Fibroblast of lung (primary cell): Measurements from ENCODE around the gene AGXT. TPM values are rescaled to one million over a fixed set of nuclear protein-coding genes. Genes with fewer than 3 reads are reported as not detected.

Source experiments
- DNase-seq, 2 donors: peaks; one replicate each; pipeline versions ENCODE4 v3.0.0 to v3.0.0-alpha.2; 2010; ENCODE audit warnings: low read depth in 2 of 2
- H2AFZ ChIP-seq: 2 replicates; pipeline ENCODE4 v1.5.1; 2012; ENCODE audit warnings: low read length, control low read depth, inconsistent platforms
- H3K27ac ChIP-seq: 2 replicates; pipeline ENCODE4 v1.5.1; 2011; ENCODE audit warnings: low read length, control low read depth; ENCODE audit not compliant: insufficient read depth
- H3K27me3 ChIP-seq: 2 replicates; pipeline ENCODE4 v1.5.1; 2011; ENCODE audit warnings: mild to moderate bottlenecking, low read length; ENCODE audit not compliant: control insufficient read depth, insufficient read depth
- H3K36me3 ChIP-seq: 2 replicates; pipeline ENCODE4 v1.5.1; 2011; ENCODE audit warnings: low read length; ENCODE audit not compliant: control insufficient read depth, insufficient read depth
- H3K4me1 ChIP-seq: 2 replicates; pipeline ENCODE4 v1.5.1; 2011; ENCODE audit warnings: low read length; ENCODE audit not compliant: control insufficient read depth, insufficient read depth; ENCODE audit errors: extremely low read depth
- H3K4me2 ChIP-seq: 2 replicates; pipeline ENCODE4 v1.5.1; 2011; ENCODE audit warnings: low read length, control low read depth; ENCODE audit not compliant: insufficient read depth; ENCODE audit errors: extremely low read depth
- H3K4me3 ChIP-seq, 4 experiments: fragments of 200-600 bp in 1 of 4; sonication (generic) in 1 of 4; replicated peaks in 1 of 4; 2 replicates each; pipeline ENCODE4 v1.5.1; 2011 to 2016; ENCODE audit warnings: low read length in 4 of 4, low read depth in 3 of 4, mild to moderate bottlenecking in 3 of 4, control low read depth in 2 of 4, inconsistent platforms in 1 of 4, mixed read lengths in 1 of 4; ENCODE audit not compliant: insufficient read depth in 1 of 4; ENCODE audit errors: control extremely low read depth in 1 of 4
- H3K79me2 ChIP-seq: 2 replicates; pipeline ENCODE4 v1.5.1; 2012; ENCODE audit warnings: mild to moderate bottlenecking, low read length, inconsistent platforms; ENCODE audit not compliant: control insufficient read depth, insufficient read depth
- H3K9ac ChIP-seq: 2 replicates; pipeline ENCODE4 v1.5.1; 2011; ENCODE audit warnings: mild to moderate bottlenecking, low read length, control low read depth; ENCODE audit not compliant: insufficient read depth
- H3K9me3 ChIP-seq: 2 replicates; pipeline ENCODE4 v1.5.1; 2012; ENCODE audit warnings: low read depth, low read length; ENCODE audit not compliant: control insufficient read depth, insufficient read depth
- H4K20me1 ChIP-seq: 2 replicates; pipeline ENCODE4 v1.5.1; 2011; ENCODE audit warnings: low read length; ENCODE audit not compliant: control insufficient read depth, insufficient read depth; ENCODE audit errors: extremely low read depth
- EZH2 ChIP-seq: IDR thresholded peaks from 2 replicates; pipeline ENCODE4 v1.5.1; 2012; ENCODE audit warnings: low read length, control low read depth, mild to moderate bottlenecking; ENCODE audit errors: missing control alignments
- polyA plus RNA-seq, 2 donors: library from polyadenylated mRNA; depleted of rRNA in 1 of 2; stranded (reverse) in 1 of 2; unstranded in 1 of 2; fragments of >200 nt; gene quantifications; 2 replicates each; pipeline ENCODE4 v1.2.1, GENCODE V29; 2011 to 2012; ENCODE audit warnings: missing spikeins in 1 of 2
- total RNA-seq: library from RNA; depleted of rRNA; stranded (reverse); fragments of >200 nt; gene quantifications from 2 replicates; pipeline ENCODE4 v1.2.1, GENCODE V29; 2014
- TF ChIP-seq, protein P1 (sequence below), 2 donors: IDR thresholded peaks in 1 of 2; conservative IDR thresholded peaks in 1 of 2; 1 replicate in 1 of 2; 2 replicates in 1 of 2; pipeline ENCODE4 v1.5.1; 2011 to 2012; ENCODE audit warnings: low read length in 2 of 2, control low read depth in 1 of 2, inconsistent platforms in 1 of 2, low read depth in 1 of 2, mild to moderate bottlenecking in 1 of 2

AGXT gene
- total and polyA plus RNA-seq, 2 donors (not counting 1 experiment from before 2014, with no cell fraction given), result not detected

DNA sequence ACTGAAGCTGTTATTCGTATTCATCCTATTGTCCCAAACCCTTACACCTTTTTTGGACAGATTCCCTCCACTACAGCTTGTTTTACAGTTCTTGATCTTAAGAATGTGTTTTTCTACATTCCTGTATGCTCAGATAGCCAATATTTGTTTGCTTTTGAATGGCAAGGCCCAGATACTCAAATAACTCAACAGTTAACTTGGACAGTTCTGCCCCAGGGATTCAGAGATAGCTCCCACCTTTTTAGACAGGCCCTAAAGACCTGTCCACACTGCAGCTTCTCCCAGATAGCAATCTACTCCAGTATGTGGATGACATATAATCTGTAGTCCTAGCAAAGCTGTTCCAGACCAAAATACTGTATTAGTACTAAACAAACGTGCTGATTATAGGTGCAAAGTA, 7.1 kb upstream of the AGXT start:
- H3K4me3 ChIP-seq, result no peak overlapping the region
- no peak overlapping the region for H3K9ac ChIP-seq
- no peak for DNase-seq
- no peak overlapping the region for H3K4me2 ChIP-seq
- H2AFZ ChIP-seq, result no peak overlapping the region
- no peaks in the 10 kb centered on the region for H4K20me1 ChIP-seq
- TF ChIP-seq, protein P1, sequence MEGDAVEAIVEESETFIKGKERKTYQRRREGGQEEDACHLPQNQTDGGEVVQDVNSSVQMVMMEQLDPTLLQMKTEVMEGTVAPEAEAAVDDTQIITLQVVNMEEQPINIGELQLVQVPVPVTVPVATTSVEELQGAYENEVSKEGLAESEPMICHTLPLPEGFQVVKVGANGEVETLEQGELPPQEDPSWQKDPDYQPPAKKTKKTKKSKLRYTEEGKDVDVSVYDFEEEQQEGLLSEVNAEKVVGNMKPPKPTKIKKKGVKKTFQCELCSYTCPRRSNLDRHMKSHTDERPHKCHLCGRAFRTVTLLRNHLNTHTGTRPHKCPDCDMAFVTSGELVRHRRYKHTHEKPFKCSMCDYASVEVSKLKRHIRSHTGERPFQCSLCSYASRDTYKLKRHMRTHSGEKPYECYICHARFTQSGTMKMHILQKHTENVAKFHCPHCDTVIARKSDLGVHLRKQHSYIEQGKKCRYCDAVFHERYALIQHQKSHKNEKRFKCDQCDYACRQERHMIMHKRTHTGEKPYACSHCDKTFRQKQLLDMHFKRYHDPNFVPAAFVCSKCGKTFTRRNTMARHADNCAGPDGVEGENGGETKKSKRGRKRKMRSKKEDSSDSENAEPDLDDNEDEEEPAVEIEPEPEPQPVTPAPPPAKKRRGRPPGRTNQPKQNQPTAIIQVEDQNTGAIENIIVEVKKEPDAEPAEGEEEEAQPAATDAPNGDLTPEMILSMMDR (conservative IDR thresholded peaks at IDR 0.05 in 1 of 2, IDR thresholded peaks at IDR 0.05 in 1 of 2; ENCODE audit: low read depth in 1 of 2, low read length in 2 of 2), result no peak
- no peak for TF ChIP-seq EZH2
- H3K4me1 ChIP-seq, result no peaks in the 10 kb centered on the region
- no peaks in the 10 kb centered on the region for H3K9me3 ChIP-seq
- no peaks in the 10 kb centered on the region for H3K36me3 ChIP-seq
- H3K27ac ChIP-seq, result no peak overlapping the region
- peaks cover 9% of the 10 kb centered on the region for H3K27me3 ChIP-seq
- H3K79me2 ChIP-seq, result no peaks in the 10 kb centered on the region

DNA sequence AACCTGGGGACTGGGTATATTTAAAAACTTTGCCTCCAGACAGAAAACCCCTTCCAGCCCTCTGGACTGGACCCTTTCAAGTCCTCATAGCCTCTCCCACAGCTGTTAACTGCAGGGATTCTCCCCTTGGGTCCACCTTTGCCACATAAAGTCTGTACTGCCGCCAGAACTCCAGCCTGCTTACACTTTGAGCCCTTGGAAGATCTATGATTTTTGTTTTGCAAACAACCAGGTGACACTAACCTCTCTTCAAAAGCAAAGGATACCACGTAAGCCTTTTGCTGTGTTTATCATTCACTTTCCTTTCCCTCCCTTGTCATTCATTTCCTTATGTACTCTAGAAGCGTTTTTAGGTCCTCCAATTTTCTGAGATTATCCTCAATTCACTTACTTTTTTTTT, 4.1 kb upstream of the AGXT start:
- no peaks in the 10 kb centered on the region for H3K9me3 ChIP-seq
- no peak overlapping the region for H3K4me2 ChIP-seq
- H3K9ac ChIP-seq, result no peak overlapping the region
- H3K27me3 ChIP-seq, result peaks cover 9% of the 10 kb centered on the region
- H3K36me3 ChIP-seq, result no peaks in the 10 kb centered on the region
- TF ChIP-seq EZH2, result no peak
- TF ChIP-seq, protein P1 (conservative IDR thresholded peaks at IDR 0.05 in 1 of 2, IDR thresholded peaks at IDR 0.05 in 1 of 2; ENCODE audit: low read depth in 1 of 2, low read length in 2 of 2), result no peak
- no peak overlapping the region for H3K27ac ChIP-seq
- H3K4me3 ChIP-seq, result no peak overlapping the region
- H4K20me1 ChIP-seq, result no peaks in the 10 kb centered on the region
- no peak overlapping the region for H2AFZ ChIP-seq
- H3K79me2 ChIP-seq, result no peaks in the 10 kb centered on the region
- no peak for DNase-seq
- H3K4me1 ChIP-seq, result no peaks in the 10 kb centered on the region

DNA sequence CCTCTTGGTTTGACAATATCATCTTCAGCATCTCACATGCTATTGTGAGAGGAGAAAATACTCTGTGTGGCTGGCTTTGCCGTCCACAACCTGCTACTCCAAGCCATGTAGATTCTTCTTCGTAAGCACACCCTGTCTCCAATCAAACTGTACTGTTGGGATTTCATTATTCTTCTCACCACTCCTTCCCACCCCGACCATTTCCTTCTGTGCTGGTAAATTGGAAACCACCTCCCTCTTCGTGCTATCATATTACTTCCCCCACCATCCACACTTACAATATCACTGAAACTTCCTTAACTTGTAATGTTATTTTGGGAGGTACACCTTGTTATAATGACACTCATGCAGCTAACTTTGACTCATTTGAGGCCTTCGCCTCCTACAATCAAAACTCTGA, 3.2 kb upstream of the AGXT start:
- peaks cover 9% of the 10 kb centered on the region for H3K27me3 ChIP-seq
- H3K4me3 ChIP-seq, result no peak overlapping the region
- TF ChIP-seq, protein P1 (conservative IDR thresholded peaks at IDR 0.05 in 1 of 2, IDR thresholded peaks at IDR 0.05 in 1 of 2; ENCODE audit: low read depth in 1 of 2, low read length in 2 of 2), result no peak
- no peak for TF ChIP-seq EZH2
- no peaks in the 10 kb centered on the region for H3K36me3 ChIP-seq
- no peak overlapping the region for H2AFZ ChIP-seq
- no peak overlapping the region for H3K27ac ChIP-seq
- H3K79me2 ChIP-seq, result no peaks in the 10 kb centered on the region
- no peak for DNase-seq
- no peak overlapping the region for H3K9ac ChIP-seq
- no peak overlapping the region for H3K4me2 ChIP-seq
- no peaks in the 10 kb centered on the region for H3K4me1 ChIP-seq
- H3K9me3 ChIP-seq, result no peaks in the 10 kb centered on the region
- H4K20me1 ChIP-seq, result no peaks in the 10 kb centered on the region
